Stimulated activated CD4-positive, alpha-beta T cell treated with anti-CD3 and anti-CD28 coated beads, TNF-alpha, amount 100 ng/mL, for 48 hours (primary cell): ENCODE data around the gene TTC19.
"Not testable (repeated sequence)": the region's sequence is repeated elsewhere in the genome, so short reads cannot be mapped to it uniquely, and the experiment has no call there.

ENCODE experiments used
- DNase-seq, 3 donors: peaks; one replicate each; pipeline ENCODE4 v3.0.0-alpha.2; 2020; ENCODE audit warnings: low read depth in 3 of 3

TTC19 gene

DNA sequence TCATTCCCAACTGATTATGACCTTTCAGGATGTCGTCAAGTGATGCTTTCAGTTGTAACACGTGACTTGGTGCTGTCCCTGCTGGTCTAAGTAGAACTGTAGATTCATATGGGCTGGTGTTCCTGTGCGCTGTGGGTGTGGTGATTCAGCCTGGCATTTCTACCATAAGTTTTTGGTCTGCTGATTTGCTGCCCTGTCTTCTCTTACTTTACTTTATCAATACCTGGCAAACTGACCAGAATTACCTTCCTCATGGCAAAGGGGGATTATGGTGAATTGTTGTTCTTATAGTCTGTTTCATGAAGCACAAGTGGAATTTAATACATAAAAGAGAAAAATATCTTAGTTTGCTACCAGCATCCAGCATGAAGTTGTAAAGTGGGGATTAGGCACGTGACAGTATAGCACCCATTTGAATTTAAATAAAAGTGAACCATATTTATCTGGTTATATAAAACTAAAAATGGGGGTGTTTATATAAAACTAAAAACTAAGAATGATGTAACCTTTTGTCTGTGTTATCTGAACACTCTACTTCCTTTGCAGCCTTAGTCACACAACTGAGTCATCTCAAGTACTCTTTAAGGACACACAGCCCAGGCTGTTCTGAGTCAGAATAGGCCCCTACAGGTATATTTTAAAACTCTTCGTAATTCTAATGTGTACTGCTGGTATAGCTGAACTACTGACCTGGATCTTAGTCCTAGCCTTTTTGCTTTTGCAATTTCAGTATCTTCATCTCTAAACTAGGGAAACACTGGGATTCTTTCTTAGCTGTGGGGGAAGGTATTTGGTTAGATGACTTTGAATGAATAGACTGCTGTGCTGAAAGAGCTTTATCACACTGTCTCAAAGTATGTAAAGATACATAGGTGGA lies 28.3 kb downstream of the TTC19 start:
- peak; percentile 46 to 51 (median 46) for DNase-seq

DNA sequence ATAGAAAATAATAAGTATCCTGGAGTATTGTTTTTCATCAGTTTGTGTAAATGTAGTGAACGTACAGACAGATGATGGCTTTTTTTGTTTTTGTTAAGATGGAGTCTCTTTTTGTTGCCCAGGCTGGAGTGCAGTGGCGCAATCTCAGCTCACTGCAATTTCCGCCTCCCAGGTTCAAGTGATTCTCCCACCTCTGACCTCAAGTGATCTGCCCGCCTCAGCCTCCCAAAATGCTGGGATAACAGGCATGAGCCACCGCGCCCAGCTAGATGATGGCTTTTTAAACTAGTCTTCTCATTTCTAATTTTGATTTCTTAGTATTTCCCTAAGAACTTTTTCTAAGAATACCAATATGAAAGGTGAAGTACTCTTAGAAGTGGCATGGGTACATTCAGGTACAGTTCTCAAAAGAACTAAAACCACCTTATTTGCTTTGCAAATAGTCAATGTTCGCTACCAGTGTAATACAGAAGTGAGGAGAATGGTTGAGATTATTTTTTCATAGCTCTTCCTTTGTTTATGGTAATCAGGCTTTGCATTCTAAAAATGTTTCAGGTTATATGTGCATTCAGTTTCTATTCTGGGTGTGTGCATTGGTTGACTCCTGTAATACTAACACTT lies 34.2 kb downstream of the TTC19 start:
- DNase-seq, result no peak

DNA sequence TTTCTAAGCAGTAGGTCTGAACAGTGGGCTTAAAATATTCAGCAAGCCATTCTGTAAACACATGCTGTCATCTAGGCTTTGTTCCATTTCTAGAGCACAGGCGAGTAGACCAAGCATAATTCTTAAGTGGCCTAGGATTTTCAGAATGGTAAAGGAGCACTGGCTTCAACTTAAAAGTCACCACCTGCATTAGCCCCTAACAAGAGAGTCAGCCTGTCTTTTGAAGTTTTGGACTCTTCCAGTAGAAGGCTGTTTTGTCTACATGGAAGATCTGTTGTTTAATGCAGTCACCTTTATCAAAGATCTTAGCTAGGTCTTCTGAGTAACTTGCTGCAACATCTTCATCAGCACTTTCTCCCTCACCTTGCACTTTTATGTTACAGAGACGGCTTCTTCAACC lies 36.6 kb downstream of the TTC19 start:
- no peak for DNase-seq

DNA sequence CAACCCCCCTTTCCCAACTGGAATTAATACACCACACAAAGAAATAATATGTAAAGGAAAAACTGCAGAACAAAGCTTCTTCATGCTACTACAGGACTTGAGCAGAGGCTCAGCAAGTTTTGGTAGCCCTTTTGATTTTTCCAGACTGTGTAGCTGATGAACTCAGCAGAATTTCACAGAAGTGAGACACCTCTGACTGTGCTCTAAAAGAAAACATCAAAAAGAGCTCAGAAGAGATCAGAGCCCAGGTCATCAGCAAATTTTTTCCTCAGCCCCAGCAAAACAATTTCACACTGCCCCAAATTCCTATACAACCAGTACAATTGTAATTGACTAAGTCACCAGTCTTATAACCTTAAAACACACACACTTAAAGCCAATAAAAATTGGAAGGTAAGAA lies 38.0 kb downstream of the TTC19 start:
- DNase-seq, result no peak

DNA sequence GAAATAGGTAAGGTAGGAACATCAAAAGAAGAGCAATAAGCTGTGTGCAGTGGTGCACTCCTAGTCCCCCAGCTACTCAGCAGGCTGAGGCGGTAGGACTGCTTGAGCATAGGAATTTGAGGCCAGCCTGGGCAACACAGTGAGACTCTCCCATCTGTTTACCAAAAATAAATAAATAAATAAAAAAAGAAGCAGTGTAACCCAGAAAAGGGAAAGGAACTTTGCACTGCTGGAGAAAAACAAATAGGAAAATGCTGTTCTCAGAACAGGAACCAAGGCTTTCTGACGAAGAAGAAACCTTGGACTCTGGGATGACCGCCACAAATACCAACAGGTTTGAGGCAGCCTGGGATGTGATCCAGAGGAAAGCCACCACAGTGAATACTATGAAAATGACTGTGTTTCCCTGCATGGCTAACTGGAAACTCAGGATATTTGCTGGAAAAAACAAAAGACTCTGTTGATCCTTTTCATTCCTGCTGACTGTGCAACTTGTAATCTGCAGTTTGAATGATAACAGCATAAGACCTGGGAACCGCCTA lies 41.2 kb downstream of the TTC19 start:
- DNase-seq, result no peak

DNA sequence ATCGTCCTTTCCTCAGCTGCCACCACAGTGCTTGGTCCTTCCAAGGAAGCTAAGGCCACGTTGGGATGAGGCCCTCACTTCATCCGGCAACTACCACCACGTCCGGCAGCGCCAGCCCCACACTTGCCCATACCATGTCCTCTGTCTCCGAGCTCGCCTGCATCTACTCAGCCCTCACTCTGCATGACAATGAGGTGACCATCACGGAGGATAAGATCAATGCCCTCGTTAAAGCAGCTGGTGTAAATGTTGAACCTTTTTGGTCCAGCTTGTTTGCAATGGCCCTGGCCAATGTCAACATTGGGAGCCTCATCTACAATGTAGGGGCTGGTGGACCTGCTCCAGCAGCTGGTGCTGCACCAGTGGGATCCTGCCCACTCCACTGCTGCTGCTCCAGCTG lies 44.9 kb downstream of the TTC19 start:
- no peak for DNase-seq

DNA sequence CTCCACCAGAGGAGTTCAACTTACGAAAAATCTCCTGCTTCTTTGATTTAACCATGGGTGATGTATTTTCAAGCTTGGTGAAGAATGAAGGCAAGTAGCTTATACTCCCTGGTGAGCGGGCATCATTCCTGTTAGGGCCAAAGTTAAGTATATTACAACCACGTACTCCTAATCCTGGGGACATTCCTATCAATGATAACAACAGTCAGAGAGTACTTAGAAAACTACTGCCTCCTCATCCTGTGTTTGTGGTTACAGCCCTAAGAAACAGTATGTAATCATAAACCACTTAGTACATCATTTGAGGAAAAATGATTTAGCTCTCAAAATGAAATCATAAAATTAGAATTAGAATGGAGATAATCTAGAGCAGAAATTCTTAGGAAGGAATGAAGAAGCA lies 47.3 kb downstream of the TTC19 start:
- DNase-seq, result no peak

DNA sequence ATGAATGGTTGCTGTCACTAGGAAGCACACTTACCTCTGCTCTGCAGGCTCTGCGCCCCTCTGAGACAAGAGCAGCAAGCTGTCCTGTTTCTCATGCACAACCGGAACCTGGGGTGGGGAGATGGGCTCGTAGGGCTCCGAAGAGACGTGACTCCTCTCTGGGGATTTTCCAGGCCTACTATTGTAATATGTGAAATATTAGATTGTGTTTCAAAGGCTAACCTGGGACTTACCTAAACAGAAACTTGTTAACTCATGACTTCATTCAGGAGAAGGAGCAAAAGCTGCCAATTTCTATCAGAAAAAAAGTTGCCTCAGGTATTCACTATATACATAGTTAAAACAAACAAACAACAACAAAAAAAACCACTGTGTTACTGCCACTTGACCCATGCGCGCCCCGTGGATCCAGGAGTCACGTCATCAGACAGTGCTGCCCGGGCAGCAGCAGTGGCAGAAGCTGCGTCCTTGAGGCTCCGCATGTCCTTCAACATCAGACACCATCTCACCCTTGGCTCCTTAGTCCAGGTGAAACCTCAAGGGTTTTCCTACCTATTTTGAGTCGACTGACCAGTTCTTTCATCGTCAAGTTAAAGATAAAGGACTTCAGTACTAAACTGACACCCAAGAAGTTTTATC lies 49.3 kb downstream of the TTC19 start:
- DNase-seq, result no peak

DNA sequence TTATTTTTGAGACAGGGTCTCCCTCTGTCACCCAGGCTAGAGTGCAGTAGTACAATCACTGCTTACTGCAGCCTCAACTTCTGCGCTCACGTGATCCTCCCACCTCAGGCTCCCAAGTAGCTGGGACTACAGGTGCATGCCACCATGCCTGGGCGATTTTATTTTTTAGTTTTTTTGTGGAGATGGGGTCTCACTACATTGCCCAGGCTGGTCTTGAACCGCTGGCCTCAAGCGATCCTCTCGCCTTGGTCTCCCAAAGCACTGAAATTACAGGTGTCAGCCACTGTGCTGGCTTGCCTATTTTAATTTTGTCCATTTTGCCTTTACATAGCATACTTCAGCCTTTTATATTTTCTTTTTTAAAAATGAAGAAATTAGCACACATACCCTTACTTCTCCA lies 51.2 kb downstream of the TTC19 start:
- no peak for DNase-seq

DNA sequence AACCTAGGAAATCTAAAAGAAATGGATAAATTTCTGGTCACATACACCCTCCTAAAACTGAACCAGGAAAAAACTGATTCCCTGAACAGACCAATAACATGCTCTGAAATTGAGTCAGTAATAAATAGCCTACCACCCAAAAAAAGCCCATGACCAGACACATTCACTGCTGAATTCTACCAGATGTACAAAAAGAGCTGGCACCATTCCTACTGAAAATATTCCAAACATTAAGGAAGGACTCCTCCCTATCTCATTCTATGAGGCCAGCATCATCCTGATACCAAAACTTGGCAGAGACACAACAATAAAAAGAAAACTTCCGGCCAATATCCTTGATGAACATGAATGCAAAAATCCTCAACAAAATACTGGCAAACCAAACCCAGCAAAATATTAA lies 52.9 kb downstream of the TTC19 start:
- no peak for DNase-seq

DNA sequence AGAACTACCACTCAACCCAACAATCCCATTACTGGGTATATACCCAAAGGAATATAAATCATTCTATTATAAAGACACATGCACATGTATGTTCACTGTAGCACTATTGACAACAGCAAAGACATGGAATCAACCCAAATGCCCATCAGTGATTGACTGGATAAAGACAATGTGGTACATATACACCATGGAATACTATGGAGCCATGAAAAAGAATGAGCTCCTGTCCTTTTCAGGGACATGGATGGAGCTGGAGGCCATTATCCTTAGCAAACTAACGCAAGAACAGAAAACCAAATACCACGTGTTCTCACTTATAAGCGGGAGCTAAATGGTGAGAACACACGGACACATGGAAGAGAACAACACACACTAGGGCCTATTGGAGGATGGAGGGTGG lies 55.5 kb downstream of the TTC19 start:
- not testable (repeated sequence) for DNase-seq

DNA sequence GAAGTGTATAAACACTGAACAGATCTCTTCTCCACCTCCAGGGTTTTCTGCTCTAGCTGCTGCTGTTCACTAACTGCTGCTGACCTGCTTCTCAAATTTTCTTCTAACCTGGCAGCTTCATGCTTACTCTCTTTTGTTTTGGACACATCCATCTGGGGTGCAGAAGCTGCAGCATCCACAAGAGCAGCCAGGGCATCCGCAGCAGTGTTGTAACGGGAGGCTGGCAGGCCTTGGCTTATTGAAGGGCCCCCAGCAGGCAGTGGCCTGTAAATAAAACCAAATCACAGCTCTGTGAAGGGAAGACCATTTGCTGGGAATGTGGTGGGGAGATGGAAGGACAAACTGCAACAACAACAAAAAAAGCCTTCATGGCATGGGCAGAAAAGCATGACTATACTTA lies 62.0 kb downstream of the TTC19 start:
- no peak for DNase-seq

DNA sequence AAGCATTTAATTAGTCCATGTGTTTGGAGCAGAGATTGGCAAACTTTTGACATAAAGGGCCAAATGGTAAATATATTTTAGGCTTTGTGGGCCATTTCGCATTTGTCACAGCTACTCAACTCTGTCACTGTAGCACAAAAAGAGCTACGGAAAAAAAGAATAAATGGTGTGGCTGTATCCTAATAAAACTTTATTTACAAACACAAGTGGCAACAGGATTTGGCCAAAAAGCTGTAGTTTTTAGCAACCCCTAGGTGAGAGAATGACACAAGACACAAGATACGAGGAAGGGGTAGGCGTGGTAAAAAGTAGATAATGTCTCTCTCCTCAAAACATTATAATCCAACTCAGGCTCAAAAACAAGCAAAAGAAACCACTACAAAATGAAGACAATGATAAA lies 66.5 kb downstream of the TTC19 start:
- no peak for DNase-seq

DNA sequence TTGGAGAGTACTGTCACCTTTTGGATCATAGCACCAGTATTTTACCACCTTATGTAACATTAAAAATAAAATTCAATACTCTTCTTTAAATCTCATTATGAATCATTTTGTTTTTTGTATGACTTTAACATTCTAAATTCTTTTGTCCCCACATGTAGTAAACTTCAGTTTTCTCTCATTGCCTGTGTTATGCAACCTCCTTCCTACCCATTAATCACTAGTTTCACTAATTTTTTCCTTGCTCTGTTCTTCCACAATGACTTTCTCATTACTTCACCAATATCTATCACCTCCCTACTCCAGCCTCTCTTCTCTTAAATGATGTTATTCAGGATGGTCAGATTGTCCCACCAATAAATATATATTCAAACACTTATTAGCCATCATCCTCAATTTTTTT lies 68.7 kb downstream of the TTC19 start:
- DNase-seq, result no peak

DNA sequence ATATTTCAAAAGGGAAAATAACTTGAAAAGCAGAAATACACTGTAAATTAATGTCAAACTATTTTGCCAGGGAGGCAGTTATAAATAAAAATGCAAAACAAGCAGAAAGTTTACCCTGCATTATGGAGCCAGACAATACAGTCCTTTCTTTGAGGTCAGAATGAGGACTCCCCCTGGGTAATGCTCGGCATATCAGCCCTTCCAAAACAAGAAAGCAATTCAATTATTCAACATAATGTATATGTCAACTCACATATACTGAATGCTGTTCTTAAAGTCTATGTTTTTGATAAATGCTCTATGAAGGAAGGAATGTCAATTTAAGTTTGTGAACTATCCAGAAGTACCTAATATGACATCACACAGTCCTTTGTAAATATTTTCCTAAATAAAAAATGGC lies 72.4 kb downstream of the TTC19 start:
- no peak for DNase-seq

DNA sequence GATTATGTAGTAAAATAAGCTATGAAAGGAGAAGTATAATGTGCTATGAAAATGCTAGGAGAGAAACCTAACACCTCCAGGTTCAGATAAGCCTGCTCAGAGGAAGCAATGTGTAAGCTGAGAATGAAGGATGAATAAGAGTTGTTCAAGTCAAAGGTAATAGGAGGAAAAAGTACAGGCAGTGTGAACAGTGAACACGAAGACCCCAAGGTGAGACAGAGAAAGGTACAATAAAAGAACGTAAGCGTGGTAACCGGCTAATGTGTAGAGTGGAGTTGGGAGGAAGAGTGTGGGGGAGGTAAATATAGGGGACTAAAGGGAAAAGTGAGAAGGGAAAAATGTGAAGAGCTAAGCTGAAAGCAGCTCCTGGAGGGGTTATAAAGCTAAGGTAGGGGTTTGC lies 74.2 kb downstream of the TTC19 start:
- DNase-seq, result no peak

DNA sequence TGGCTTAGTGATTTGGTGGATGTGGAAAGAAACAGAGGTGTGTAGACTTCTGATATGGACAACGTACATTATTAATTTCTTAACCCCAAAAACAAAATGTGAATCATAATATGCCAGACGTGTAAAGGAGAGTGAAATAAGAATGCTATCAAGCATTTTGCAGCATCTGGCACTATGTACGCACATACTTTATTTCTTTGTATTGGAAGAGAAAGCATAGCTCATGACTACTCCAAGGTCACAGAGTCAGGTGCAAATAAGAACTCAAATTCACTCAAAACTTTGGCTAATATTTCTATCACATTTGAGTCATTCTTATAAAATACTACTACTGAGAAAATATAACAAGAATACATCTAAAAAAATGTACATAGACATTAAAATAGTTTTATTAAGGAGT lies 74.8 kb downstream of the TTC19 start:
- DNase-seq, result no peak

DNA sequence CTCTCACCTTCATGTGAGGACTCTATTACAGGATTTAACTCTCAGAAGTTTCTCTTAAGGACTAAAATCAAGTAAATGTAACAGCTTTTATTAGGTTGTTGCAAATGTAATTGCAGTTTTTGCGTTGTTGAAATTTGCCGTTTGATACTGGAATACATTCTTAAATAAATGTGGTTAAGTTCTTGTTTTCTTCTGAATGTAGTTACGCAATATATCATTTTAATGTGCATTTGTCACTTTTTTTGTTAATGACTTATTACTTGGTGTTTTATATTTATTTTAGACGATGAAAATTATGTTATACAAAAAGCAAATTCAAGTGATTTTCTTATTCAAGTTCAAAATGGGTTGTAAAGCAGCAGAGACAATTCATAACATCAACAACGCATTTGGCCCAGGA lies 76.3 kb downstream of the TTC19 start:
- no peak for DNase-seq
